Hematopoietic multipotent progenitor cell treated with erythropoietin and hydrocortisone succinate and interleukin-3 and kit ligand, for 17 days (in vitro differentiated cells): ENCODE measurements around the gene TNPO3.

ENCODE experiments used
- DNase-seq: peaks from one replicate; pipeline ENCODE4 v3.0.0-alpha.2; 2015; ENCODE audit warnings: low spot score

TNPO3 gene

GRCh38 chr7:129054438-129055293 lies at the start of gene TNPO3:
TSS of gene TNPO3 (minus strand) at chr7:129055111. CDS start at chr7:129054770, 341 bp downstream.
- peak; percentile 89 for DNase-seq

- DNase-seq: no peak
Measured at GRCh38 chr7:129103561-129104324, 48.8 kb upstream of the TNPO3 start.

GRCh38 chr7:129101746-129102145 lies 46.8 kb upstream of the TNPO3 start:
- DNase-seq: no peak

GRCh38 chr7:129100827-129101166 lies 45.9 kb upstream of the TNPO3 start:
- DNase-seq: no peak

GRCh38 chr7:129098409-129099084 lies 43.6 kb upstream of the TNPO3 start:
- no peak for DNase-seq

- no peak for DNase-seq
Measured at GRCh38 chr7:129095258-129095657, 40.3 kb upstream of the TNPO3 start.

- no peak for DNase-seq
Measured at GRCh38 chr7:129094501-129094900, 39.6 kb upstream of the TNPO3 start.

- no peak for DNase-seq
Measured at GRCh38 chr7:129093867-129094456, 39.1 kb upstream of the TNPO3 start.

GRCh38 chr7:129091484-129092002 lies 36.6 kb upstream of the TNPO3 start:
- DNase-seq: peak; percentile 67

- DNase-seq: no peak
Measured at GRCh38 chr7:129090300-129090907, 35.5 kb upstream of the TNPO3 start.

- no peak for DNase-seq
Measured at GRCh38 chr7:129089521-129090212, 34.8 kb upstream of the TNPO3 start.

GRCh38 chr7:129084801-129085551 lies 30.1 kb upstream of the TNPO3 start:
- no peak for DNase-seq

- no peak for DNase-seq
Measured at GRCh38 chr7:129083525-129083924, 28.6 kb upstream of the TNPO3 start.

- no peak for DNase-seq
Measured at GRCh38 chr7:129078455-129078854, 23.5 kb upstream of the TNPO3 start.

GRCh38 chr7:129076886-129077285 lies 22.0 kb upstream of the TNPO3 start:
- DNase-seq: no peak

GRCh38 chr7:129074994-129075393 lies 20.1 kb upstream of the TNPO3 start:
- DNase-seq: no peak

GRCh38 chr7:129074361-129074871 lies 19.5 kb upstream of the TNPO3 start:
- no peak for DNase-seq

- no peak for DNase-seq
Measured at GRCh38 chr7:129073738-129074137, 18.8 kb upstream of the TNPO3 start.

GRCh38 chr7:129073204-129073603 lies 18.3 kb upstream of the TNPO3 start:
- DNase-seq: no peak

- DNase-seq: no peak
Measured at GRCh38 chr7:129072479-129073011, 17.6 kb upstream of the TNPO3 start.
